Ramos (cell line): ENCODE results near the gene DHCR7.

Source experiments
- in situ Hi-C: fragments of 300-500 bp; cut with MboI; formaldehyde crosslinking; loops from one replicate; pipeline ENCODE4 v1.14.3; 2022; ENCODE audit warnings: low sequenced_read_pairs; ENCODE audit not compliant: unreplicated experiment

The DHCR7 gene

GRCh38 chr11:71481101-71481960 lies 33.1 kb upstream of the DHCR7 start:
- in situ Hi-C loops = no loop called here

GRCh38 chr11:71478528-71478840 lies 30.3 kb upstream of the DHCR7 start:
- in situ Hi-C loops = no loop called here

- in situ Hi-C loops = no loop called here
These were observed 29.7 kb upstream of the DHCR7 start for GRCh38 chr11:71477641-71478527.

GRCh38 chr11:71476926-71477640 lies 28.9 kb upstream of the DHCR7 start:
- in situ Hi-C loops = no loop called here

GRCh38 chr11:71476031-71476430 lies 27.8 kb upstream of the DHCR7 start:
- in situ Hi-C loops = no loop called here

- in situ Hi-C loops = no loop called here
These were observed 26.7 kb upstream of the DHCR7 start for GRCh38 chr11:71474771-71475483.

GRCh38 chr11:71474141-71474770 lies 26.1 kb upstream of the DHCR7 start:
- in situ Hi-C loops = no loop called here

- in situ Hi-C loops = no loop called here
These were observed 25.5 kb upstream of the DHCR7 start for GRCh38 chr11:71473793-71474080.

- in situ Hi-C loops = no loop called here
These were observed 25.0 kb upstream of the DHCR7 start for GRCh38 chr11:71472941-71473792.

GRCh38 chr11:71472357-71472885 lies 24.2 kb upstream of the DHCR7 start:
- in situ Hi-C loops = no loop called here

GRCh38 chr11:71470946-71471345 lies 22.8 kb upstream of the DHCR7 start:
- in situ Hi-C loops = no loop called here

- in situ Hi-C loops = no loop called here
These were observed 19.0 kb upstream of the DHCR7 start for GRCh38 chr11:71467164-71467563.

GRCh38 chr11:71466358-71466757 lies 18.2 kb upstream of the DHCR7 start:
- in situ Hi-C loops = no loop called here

- in situ Hi-C loops = no loop called here
These were observed 16.9 kb upstream of the DHCR7 start for GRCh38 chr11:71465054-71465453.

- in situ Hi-C loops = no loop called here
These were observed 15.4 kb upstream of the DHCR7 start for GRCh38 chr11:71463331-71464211.

GRCh38 chr11:71462726-71463125 lies 14.5 kb upstream of the DHCR7 start:
- in situ Hi-C loops = no loop called here

- in situ Hi-C loops = no loop called here
These were observed 13.5 kb upstream of the DHCR7 start for GRCh38 chr11:71461696-71462095.

- in situ Hi-C loops = no loop called here
These were observed 11.7 kb upstream of the DHCR7 start for GRCh38 chr11:71459767-71460320.
